GM10847 (cell line): Measurements from ENCODE around the gene NTN4.

Source experiments
- POLR2A ChIP-seq: IDR thresholded peaks from 2 replicates; pipeline ENCODE4 v1.6.1; 2011; ENCODE audit not compliant: insufficient read length; ENCODE audit errors: extremely low read depth

Gene NTN4

GRCh38 chr12:95790033-95790916 lies at the start of gene NTN4:
TSS of gene NTN4 (minus strand) at chr12:95790764. CDS start at chr12:95790309, 455 bp downstream.
- no peak for TF ChIP-seq POLR2A

- TF ChIP-seq POLR2A: no peak
Measured at GRCh38 chr12:95838125-95838524, 47.6 kb upstream of the NTN4 start.

- TF ChIP-seq POLR2A: no peak
Measured at GRCh38 chr12:95837240-95838038, 46.9 kb upstream of the NTN4 start.

GRCh38 chr12:95836630-95837239 lies 46.2 kb upstream of the NTN4 start:
- TF ChIP-seq POLR2A: no peak

GRCh38 chr12:95836185-95836609 lies 45.6 kb upstream of the NTN4 start:
- no peak for TF ChIP-seq POLR2A

- no peak for TF ChIP-seq POLR2A
Measured at GRCh38 chr12:95834572-95834971, 44.0 kb upstream of the NTN4 start.

GRCh38 chr12:95830335-95831089 lies 39.9 kb upstream of the NTN4 start:
- TF ChIP-seq POLR2A: no peak

GRCh38 chr12:95829395-95829794 lies 38.8 kb upstream of the NTN4 start:
- no peak for TF ChIP-seq POLR2A

- TF ChIP-seq POLR2A: no peak
Measured at GRCh38 chr12:95820096-95820703, 29.6 kb upstream of the NTN4 start.

GRCh38 chr12:95815632-95816212 lies 25.2 kb upstream of the NTN4 start:
- TF ChIP-seq POLR2A: no peak

GRCh38 chr12:95810411-95810810 lies 19.8 kb upstream of the NTN4 start:
- TF ChIP-seq POLR2A: no peak

GRCh38 chr12:95809000-95809680 lies 18.6 kb upstream of the NTN4 start:
- no peak for TF ChIP-seq POLR2A

GRCh38 chr12:95808146-95808545 lies 17.6 kb upstream of the NTN4 start:
- no peak for TF ChIP-seq POLR2A
